Hepatocyte (in vitro differentiated cells): ENCODE measurements around the gene INTS15. TPM values are rescaled to one million over a fixed set of nuclear protein-coding genes. Genes with fewer than 3 reads are reported as not detected.

Source experiments
- DNase-seq: peaks from one replicate; pipeline ENCODE4 v3.0.0-alpha.2; 2016; ENCODE audit warnings: low spot score
- H2AFZ ChIP-seq: fragments of 200-600 bp; sonication (generic); 2 replicates; pipeline ENCODE4 v1.6.0; 2016; ENCODE audit warnings: antibody characterized with exemption, mild to moderate bottlenecking
- H3K27ac ChIP-seq: fragments of 200-600 bp; sonication (generic); 2 replicates; pipeline ENCODE4 v1.5.1; 2016; ENCODE audit warnings: mild to moderate bottlenecking
- H3K27me3 ChIP-seq: fragments of 200-600 bp; sonication (generic); 2 replicates; pipeline ENCODE4 v1.6.1; 2016
- H3K36me3 ChIP-seq: fragments of 200-600 bp; sonication (generic); replicated peaks from 2 replicates; pipeline ENCODE4 v1.5.1; 2016; ENCODE audit warnings: low read depth; ENCODE audit not compliant: insufficient read depth
- H3K4me1 ChIP-seq: fragments of 200-600 bp; sonication (generic); 2 replicates; pipeline ENCODE4 v1.5.1; 2016; ENCODE audit warnings: mild to moderate bottlenecking, moderate library complexity; ENCODE audit not compliant: insufficient read depth
- H3K4me2 ChIP-seq: fragments of 200-600 bp; sonication (generic); 2 replicates; pipeline ENCODE4 v1.6.0; 2016
- H3K4me3 ChIP-seq: fragments of 200-600 bp; sonication (generic); 2 replicates; pipeline ENCODE4 v1.5.1; 2016; ENCODE audit warnings: mild to moderate bottlenecking
- H3K79me2 ChIP-seq: fragments of 200-600 bp; sonication (generic); 2 replicates; pipeline ENCODE4 v1.6.0; 2017; ENCODE audit warnings: mild to moderate bottlenecking
- H3K9me2 ChIP-seq: fragments of 200-600 bp; sonication (generic); replicated peaks from 2 replicates; pipeline ENCODE4 v1.6.0; 2017; ENCODE audit warnings: mild to moderate bottlenecking; ENCODE audit not compliant: insufficient read depth
- H3K9me3 ChIP-seq: fragments of 200-600 bp; sonication (generic); 2 replicates; pipeline ENCODE4 v1.5.1; 2016; ENCODE audit warnings: low read depth, mild to moderate bottlenecking
- H4K20me1 ChIP-seq: fragments of 200-600 bp; sonication (generic); 2 replicates; pipeline ENCODE4 v1.6.0; 2016; ENCODE audit warnings: mild to moderate bottlenecking; ENCODE audit not compliant: insufficient read depth, poor library complexity, severe bottlenecking
- EZH2 ChIP-seq: fragments of 200-600 bp; sonication (generic); IDR thresholded peaks from 2 replicates; pipeline ENCODE4 v1.6.1; 2016; ENCODE audit warnings: antibody characterized with exemption, mild to moderate bottlenecking, borderline replicate concordance
- EZH2phosphoT487 ChIP-seq: fragments of 200-600 bp; sonication (generic); IDR thresholded peaks from one replicate; pipeline ENCODE4 v1.6.1; 2018; ENCODE audit warnings: antibody characterized with exemption, mild to moderate bottlenecking, low read depth, moderate library complexity; ENCODE audit not compliant: unreplicated experiment, severe bottlenecking
- WGBS: methylation state at CpG from one replicate; pipeline ENCODE4 v1.1.6; 2016; ENCODE audit warnings: low lambda C conversion rate; ENCODE audit errors: missing lambda C conversion rate; 5-methylcytosine and 5-hydroxymethylcytosine counted together
- polyA plus RNA-seq: library from polyadenylated mRNA; unstranded; fragments of >200 nt; fragmentation: Nextera tagmentation; extraction: Ambion mirVana; gene quantifications from 2 replicates; pipeline ENCODE4 v1.2.1, GENCODE V29; 2016
- total RNA-seq: library from RNA; depleted of rRNA; stranded (reverse); fragments of >200 nt; gene quantifications from 2 replicates; pipeline ENCODE4 v1.2.3, GENCODE V29; 2014
- TF ChIP-seq, protein P1 (sequence below): fragments of 200-600 bp; sonication (generic); IDR thresholded peaks from 2 replicates; pipeline ENCODE4 v1.5.1; 2016; ENCODE audit warnings: antibody characterized with exemption, mild to moderate bottlenecking; ENCODE audit not compliant: poor library complexity

The INTS15 gene
- total and polyA plus RNA-seq, 2 experiments from 2014 or later: 21.4 to 26.1 TPM

GRCh38 chr7:6654113-6654841, 64.5 kb downstream of the INTS15 start:
- Histone ChIP-seq H2AFZ (no peak overlapping the region), H4K20me1 (no peaks in the 10 kb centered on the region), H3K4me3 (no peak overlapping the region), H3K4me2 (no peak overlapping the region), H3K27me3 (no peaks in the 10 kb centered on the region), H3K27ac (no peak overlapping the region), H3K4me1 (no peaks in the 10 kb centered on the region), H3K36me3 (no peaks in the 10 kb centered on the region), H3K9me2 (no peaks in the 10 kb centered on the region), H3K79me2 (no peaks in the 10 kb centered on the region), H3K9me3 (no peaks in the 10 kb centered on the region)
- WGBS: over 99% methylated on average over 69 of the region's 94 CpGs
- no peak for TF ChIP-seq EZH2
- no peak for TF ChIP-seq EZH2phosphoT487
- TF ChIP-seq, protein P1, sequence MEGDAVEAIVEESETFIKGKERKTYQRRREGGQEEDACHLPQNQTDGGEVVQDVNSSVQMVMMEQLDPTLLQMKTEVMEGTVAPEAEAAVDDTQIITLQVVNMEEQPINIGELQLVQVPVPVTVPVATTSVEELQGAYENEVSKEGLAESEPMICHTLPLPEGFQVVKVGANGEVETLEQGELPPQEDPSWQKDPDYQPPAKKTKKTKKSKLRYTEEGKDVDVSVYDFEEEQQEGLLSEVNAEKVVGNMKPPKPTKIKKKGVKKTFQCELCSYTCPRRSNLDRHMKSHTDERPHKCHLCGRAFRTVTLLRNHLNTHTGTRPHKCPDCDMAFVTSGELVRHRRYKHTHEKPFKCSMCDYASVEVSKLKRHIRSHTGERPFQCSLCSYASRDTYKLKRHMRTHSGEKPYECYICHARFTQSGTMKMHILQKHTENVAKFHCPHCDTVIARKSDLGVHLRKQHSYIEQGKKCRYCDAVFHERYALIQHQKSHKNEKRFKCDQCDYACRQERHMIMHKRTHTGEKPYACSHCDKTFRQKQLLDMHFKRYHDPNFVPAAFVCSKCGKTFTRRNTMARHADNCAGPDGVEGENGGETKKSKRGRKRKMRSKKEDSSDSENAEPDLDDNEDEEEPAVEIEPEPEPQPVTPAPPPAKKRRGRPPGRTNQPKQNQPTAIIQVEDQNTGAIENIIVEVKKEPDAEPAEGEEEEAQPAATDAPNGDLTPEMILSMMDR: no peak
- DNase-seq: no peak

DNA sequence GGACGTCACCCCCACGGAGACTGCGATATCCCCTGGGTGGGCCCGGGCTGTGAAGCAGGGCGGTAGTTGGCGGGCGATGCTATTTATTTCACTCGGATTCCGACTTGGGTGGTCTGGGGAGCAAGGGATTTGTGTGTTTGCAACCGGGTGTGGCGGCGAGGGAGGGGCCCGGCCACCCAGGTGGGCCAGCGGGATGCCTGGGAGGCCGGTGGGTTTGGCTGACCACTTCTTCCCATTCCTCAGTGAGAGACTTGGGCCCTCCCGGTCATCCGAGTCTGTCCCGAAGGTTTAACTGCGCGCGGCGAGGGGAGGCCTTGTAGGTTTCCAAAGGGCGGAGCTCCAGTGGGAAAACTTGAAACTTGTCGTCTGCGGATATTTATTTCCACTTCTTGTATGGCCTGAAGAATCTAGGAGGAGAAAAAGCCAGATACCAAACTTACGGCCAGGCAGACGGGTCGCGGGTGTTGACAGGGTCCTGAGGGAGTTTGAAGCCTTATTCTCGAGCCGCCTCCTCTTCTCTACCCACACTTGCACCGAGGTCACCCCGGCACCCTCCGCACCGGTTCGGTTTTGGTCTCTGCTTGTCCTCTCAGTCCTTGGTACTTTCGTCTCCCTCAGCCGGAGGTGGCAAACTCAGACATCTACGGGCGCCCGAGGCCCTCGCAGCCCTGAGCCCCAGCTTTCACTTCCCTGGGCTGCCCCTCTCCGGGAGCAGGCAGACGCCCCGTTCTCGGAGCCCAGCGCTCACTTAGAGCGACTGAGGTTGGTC, 65.2 kb downstream of the INTS15 start:
- no peak for DNase-seq
- no peak overlapping the region for H2AFZ ChIP-seq

GRCh38 chr7:6655636-6656385, 66.0 kb downstream of the INTS15 start:
- Histone ChIP-seq H3K27me3 (no peaks in the 10 kb centered on the region), H3K4me2 (no peak overlapping the region), H3K4me1 (no peaks in the 10 kb centered on the region)

More for the DNA sequence above, 65.2 kb downstream of the INTS15 start:
- TF ChIP-seq EZH2phosphoT487 (no peak), EZH2 (no peak)
- TF ChIP-seq, protein P1: no peak
- H4K20me1 ChIP-seq: no peaks in the 10 kb centered on the region
- H3K36me3 ChIP-seq: no peaks in the 10 kb centered on the region
- no peaks in the 10 kb centered on the region for H3K9me2 ChIP-seq
- no peaks in the 10 kb centered on the region for H3K4me1 ChIP-seq
- H3K4me3 ChIP-seq: no peak overlapping the region
- no peak overlapping the region for H3K4me2 ChIP-seq
- H3K27ac ChIP-seq: no peak overlapping the region
- no peaks in the 10 kb centered on the region for H3K9me3 ChIP-seq
- no peaks in the 10 kb centered on the region for H3K79me2 ChIP-seq
- no peaks in the 10 kb centered on the region for H3K27me3 ChIP-seq
- WGBS: 98% methylated on average over 47 of the region's 48 CpGs

More at GRCh38 chr7:6655636-6656385, 66.0 kb downstream of the INTS15 start:
- no peaks in the 10 kb centered on the region for H3K79me2 ChIP-seq
- no peaks in the 10 kb centered on the region for H4K20me1 ChIP-seq
- no peaks in the 10 kb centered on the region for H3K9me3 ChIP-seq
- WGBS: 94% methylated on average over 13 of the region's 17 CpGs
- H3K27ac ChIP-seq: no peak overlapping the region
- no peaks in the 10 kb centered on the region for H3K36me3 ChIP-seq
- no peak overlapping the region for H3K4me3 ChIP-seq
- no peaks in the 10 kb centered on the region for H3K9me2 ChIP-seq
- no peak overlapping the region for H2AFZ ChIP-seq
- DNase-seq: no peak
- TF ChIP-seq EZH2phosphoT487 (no peak), EZH2 (no peak)
- TF ChIP-seq, protein P1: no peak
